Measurements from ENCODE around the gene LTBP2.

LTBP2 gene

GRCh38 chr14:74612350-74613021 is 449 bp upstream of the LTBP2 start:
- peak; percentile 88 for DNase-seq
- no peak overlapping the region for H3K27ac Mint-ChIP-seq
- H3K9me3 Mint-ChIP-seq: no peaks in the 10 kb centered on the region
- H3K27me3 Mint-ChIP-seq: peaks cover 44% of the 10 kb centered on the region
- H3K36me3 Mint-ChIP-seq (ENCODE audit: low read depth): no peaks in the 10 kb centered on the region
- H3K4me3 Mint-ChIP-seq: peak overlapping the region; percentile 73
- peaks cover 44% of the 10 kb centered on the region for H3K4me1 Mint-ChIP-seq (ENCODE audit: low read depth)

DNA sequence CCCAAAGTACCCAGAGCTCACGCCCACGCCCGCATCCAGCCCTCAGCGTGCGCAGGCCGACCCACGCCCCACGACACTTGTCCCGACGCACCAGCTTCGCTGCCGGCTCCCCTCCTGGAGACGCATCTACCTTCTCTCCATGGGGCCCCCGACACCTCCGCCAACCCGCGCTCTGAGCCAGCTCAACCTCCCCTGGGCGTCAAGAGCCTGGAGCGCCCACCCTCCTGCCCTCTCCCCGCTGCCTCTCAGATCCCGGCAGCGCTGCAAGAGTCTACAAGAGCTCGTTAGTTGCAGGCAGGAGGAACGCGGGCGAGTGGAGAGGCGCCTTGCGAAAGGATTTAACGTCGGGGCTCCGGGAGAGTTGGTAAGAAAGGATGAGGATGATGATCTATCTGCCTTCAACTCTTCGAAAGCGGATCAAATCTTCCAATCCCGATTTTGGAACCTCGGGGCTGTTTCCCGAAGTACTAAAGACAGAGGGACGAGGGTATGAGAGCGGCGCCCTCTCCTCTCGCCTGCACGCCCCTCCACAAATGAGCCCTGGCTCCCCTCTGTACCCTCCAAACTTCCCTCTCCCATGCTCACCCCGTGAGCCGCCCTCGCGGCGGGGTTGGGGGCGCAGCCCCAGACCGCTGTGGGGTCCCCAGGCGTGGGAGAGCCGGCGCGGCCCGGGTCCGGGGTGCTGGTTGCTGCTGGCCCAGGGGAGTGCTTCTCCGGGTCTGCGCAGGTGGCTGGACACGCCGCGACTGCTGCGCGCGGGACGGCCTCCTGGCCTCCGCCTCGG is 979 bp downstream of the LTBP2 start:
- DNase-seq: no peak
- Mint-ChIP-seq H3K9me3 (no peaks in the 10 kb centered on the region), H3K4me3 (peak overlapping the region; percentile 27), H3K36me3 (ENCODE audit: low read depth) (no peaks in the 10 kb centered on the region), H3K27ac (no peak overlapping the region), H3K27me3 (peaks cover 40% of the 10 kb centered on the region), H3K4me1 (ENCODE audit: low read depth) (peaks cover 37% of the 10 kb centered on the region)

- Mint-ChIP-seq H3K27ac (no peak overlapping the region), H3K4me3 (peak overlapping the region; percentile 27), H3K4me1 (ENCODE audit: low read depth) (peaks cover 30% of the 10 kb centered on the region), H3K9me3 (no peaks in the 10 kb centered on the region), H3K36me3 (ENCODE audit: low read depth) (no peaks in the 10 kb centered on the region), H3K27me3 (peaks cover 33% of the 10 kb centered on the region)
- no peak for DNase-seq
Measured at GRCh38 chr14:74610199-74610865, 1.7 kb downstream of the LTBP2 start.

DNA sequence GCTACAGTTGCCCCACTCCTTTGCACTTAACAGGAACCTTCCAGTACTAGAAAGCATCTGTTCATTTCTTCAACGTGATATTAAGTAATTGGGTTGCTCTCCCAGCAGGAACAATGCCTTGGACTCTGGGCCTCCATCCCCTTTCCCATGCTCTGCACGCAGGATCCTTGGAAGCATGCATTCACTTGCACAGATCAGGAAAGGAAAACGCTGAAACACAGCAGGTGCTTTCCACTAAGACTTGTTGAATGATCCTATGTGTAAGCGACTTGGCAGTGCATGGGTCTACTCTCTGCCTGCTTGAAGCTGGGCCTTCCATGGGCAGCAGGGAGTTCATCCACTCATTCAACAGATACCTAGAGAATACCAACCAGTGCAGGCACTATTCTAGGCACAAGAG is 2.3 kb downstream of the LTBP2 start:
- no peak for DNase-seq
- Mint-ChIP-seq H3K36me3 (ENCODE audit: low read depth) (no peaks in the 10 kb centered on the region), H3K27ac (no peak overlapping the region), H3K4me1 (ENCODE audit: low read depth) (peaks cover 26% of the 10 kb centered on the region), H3K4me3 (no peak overlapping the region), H3K27me3 (peaks cover 28% of the 10 kb centered on the region), H3K9me3 (no peaks in the 10 kb centered on the region)

- Mint-ChIP-seq H3K36me3 (ENCODE audit: low read depth) (no peaks in the 10 kb centered on the region), H3K4me3 (no peak overlapping the region), H3K9me3 (no peaks in the 10 kb centered on the region), H3K27me3 (peaks cover 23% of the 10 kb centered on the region), H3K27ac (no peak overlapping the region), H3K4me1 (ENCODE audit: low read depth) (peaks cover 23% of the 10 kb centered on the region)
- DNase-seq: peak; percentile 90
Measured at GRCh38 chr14:74608959-74609611, 3.0 kb downstream of the LTBP2 start.

GRCh38 chr14:74606727-74607126 is 5.3 kb downstream of the LTBP2 start:
- Mint-ChIP-seq H3K36me3 (ENCODE audit: low read depth) (no peaks in the 10 kb centered on the region), H3K27me3 (peaks cover 14% of the 10 kb centered on the region), H3K4me1 (ENCODE audit: low read depth) (peaks cover 17% of the 10 kb centered on the region), H3K4me3 (no peak overlapping the region), H3K9me3 (no peaks in the 10 kb centered on the region), H3K27ac (no peak overlapping the region)
- DNase-seq: no peak

GRCh38 chr14:74605531-74606223 is 6.4 kb downstream of the LTBP2 start:
- no peak overlapping the region for H3K4me3 Mint-ChIP-seq
- H3K4me1 Mint-ChIP-seq (ENCODE audit: low read depth): peaks cover 16% of the 10 kb centered on the region
- H3K9me3 Mint-ChIP-seq: no peaks in the 10 kb centered on the region
- no peak overlapping the region for H3K27ac Mint-ChIP-seq
- DNase-seq: no peak
- H3K27me3 Mint-ChIP-seq: peaks cover 8% of the 10 kb centered on the region
- no peaks in the 10 kb centered on the region for H3K36me3 Mint-ChIP-seq (ENCODE audit: low read depth)

GRCh38 chr14:74604911-74605310 is 7.1 kb downstream of the LTBP2 start:
- no peak for DNase-seq
- H3K27me3 Mint-ChIP-seq: peaks cover under 1% of the 10 kb centered on the region
- peaks cover 15% of the 10 kb centered on the region for H3K4me1 Mint-ChIP-seq (ENCODE audit: low read depth)
- no peak overlapping the region for H3K4me3 Mint-ChIP-seq
- H3K36me3 Mint-ChIP-seq (ENCODE audit: low read depth): no peaks in the 10 kb centered on the region
- H3K27ac Mint-ChIP-seq: no peak overlapping the region
- H3K9me3 Mint-ChIP-seq: no peaks in the 10 kb centered on the region

DNA sequence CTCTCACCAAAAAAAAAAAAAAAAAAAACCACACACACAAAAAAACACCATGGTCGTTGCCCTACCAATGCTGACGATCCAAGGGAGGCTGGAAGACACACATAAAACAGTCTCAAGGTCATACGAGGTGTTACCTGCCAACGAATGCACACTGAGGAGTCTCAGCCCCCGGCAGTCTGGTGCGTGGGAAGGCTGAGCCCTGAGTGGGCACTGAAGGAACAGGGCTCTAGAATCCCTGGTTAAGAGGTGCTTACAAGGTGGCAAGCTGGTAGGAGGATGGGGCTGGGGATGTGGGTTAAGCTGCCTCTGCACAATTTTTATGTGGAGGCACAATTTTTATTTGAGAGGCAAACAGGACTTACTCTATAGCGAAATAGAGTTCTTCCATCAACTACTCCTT is 7.9 kb downstream of the LTBP2 start:
- Mint-ChIP-seq H3K4me1 (ENCODE audit: low read depth) (peaks cover 12% of the 10 kb centered on the region), H3K36me3 (ENCODE audit: low read depth) (no peaks in the 10 kb centered on the region), H3K4me3 (no peak overlapping the region), H3K9me3 (no peaks in the 10 kb centered on the region), H3K27ac (no peak overlapping the region), H3K27me3 (no peaks in the 10 kb centered on the region)
- no peak for DNase-seq

DNA sequence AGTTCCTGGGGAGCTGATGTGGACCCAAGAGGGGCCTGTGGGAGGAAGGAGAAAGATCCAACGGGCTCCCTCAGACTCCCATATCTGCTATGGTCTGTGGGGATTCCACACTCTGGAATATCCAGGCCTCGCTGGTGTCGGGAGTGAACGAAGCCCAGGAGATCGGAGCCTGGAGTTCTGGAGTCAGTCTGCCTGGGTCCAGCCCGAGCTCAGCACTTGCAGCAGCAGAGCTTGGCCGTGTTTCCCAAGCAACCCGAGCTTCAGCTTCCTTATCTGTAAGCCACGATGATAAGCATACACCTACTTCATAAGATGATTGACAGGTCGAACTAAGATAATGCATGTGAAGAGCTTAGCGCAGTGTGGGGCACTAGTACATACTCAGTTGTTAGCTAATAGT is 10.1 kb downstream of the LTBP2 start:
- no peak overlapping the region for H3K4me3 Mint-ChIP-seq
- H3K4me1 Mint-ChIP-seq (ENCODE audit: low read depth): peaks cover 3% of the 10 kb centered on the region
- no peaks in the 10 kb centered on the region for H3K9me3 Mint-ChIP-seq
- no peak for DNase-seq
- H3K27me3 Mint-ChIP-seq: no peaks in the 10 kb centered on the region
- H3K27ac Mint-ChIP-seq: no peak overlapping the region
- H3K36me3 Mint-ChIP-seq (ENCODE audit: low read depth): no peaks in the 10 kb centered on the region

DNA sequence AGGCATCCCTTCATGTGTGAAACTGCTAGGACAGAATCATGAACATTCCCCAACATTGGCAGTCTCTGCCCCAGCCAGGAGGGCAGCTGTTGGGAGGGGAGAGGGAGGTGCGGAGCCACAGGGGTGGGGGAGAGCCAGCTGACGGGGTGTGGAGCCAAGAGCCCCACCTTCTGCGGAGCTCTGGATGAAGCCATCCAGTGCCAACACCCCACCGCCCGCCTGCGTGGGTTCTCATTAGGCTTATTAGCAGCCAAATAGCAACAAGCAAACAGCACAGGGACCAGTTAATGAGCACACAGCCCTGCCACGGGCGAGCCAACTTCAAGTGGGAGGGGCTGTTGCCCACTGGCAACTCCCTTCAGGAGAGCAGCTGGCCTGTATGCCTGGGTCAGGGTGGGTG is 12.1 kb downstream of the LTBP2 start:
- H3K4me1 Mint-ChIP-seq (ENCODE audit: low read depth): no peaks in the 10 kb centered on the region
- H3K36me3 Mint-ChIP-seq (ENCODE audit: low read depth): no peaks in the 10 kb centered on the region
- H3K27ac Mint-ChIP-seq: no peak overlapping the region
- no peaks in the 10 kb centered on the region for H3K9me3 Mint-ChIP-seq
- H3K27me3 Mint-ChIP-seq: no peaks in the 10 kb centered on the region
- no peak overlapping the region for H3K4me3 Mint-ChIP-seq
- no peak for DNase-seq

GRCh38 chr14:74599321-74599761 is 12.7 kb downstream of the LTBP2 start:
- no peak overlapping the region for H3K4me3 Mint-ChIP-seq
- H3K36me3 Mint-ChIP-seq (ENCODE audit: low read depth): no peaks in the 10 kb centered on the region
- H3K4me1 Mint-ChIP-seq (ENCODE audit: low read depth): no peaks in the 10 kb centered on the region

DNA sequence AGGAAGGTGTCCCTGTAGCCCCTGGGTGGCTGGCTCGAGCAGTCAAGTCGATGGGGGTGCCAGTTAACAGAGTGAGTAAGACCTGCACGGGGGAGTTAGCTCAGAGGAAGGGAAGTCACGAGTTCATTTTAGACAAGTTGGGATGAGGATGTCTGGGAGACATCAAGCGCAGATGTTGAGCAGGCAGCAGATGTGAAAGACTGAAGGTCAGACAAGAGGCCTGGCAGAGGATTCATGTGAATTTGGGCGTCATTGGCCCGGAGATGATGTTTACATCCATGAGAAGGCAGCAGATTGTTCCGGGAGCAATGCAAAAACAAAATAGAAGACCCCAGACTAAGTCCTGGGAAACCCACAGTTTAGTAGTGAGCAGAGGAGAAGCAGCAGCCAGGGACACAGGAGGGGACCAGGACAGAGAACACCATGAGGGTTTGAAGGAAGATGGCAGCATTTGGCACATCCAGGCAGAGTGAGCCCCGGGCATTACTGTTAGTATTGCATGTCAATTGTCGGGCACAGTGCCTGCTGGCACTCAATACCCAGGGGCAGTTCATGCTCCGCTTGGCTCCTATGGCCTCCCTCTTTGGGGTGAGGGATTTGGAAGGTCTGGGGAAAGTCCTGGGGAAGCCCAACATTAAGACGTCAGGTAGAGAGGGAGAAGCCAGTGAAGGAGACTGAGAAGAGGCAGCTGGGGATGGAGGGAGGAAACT is 15.1 kb downstream of the LTBP2 start:
- Mint-ChIP-seq H3K9me3 (no peaks in the 10 kb centered on the region), H3K27ac (no peak overlapping the region), H3K4me3 (no peak overlapping the region), H3K4me1 (ENCODE audit: low read depth) (no peaks in the 10 kb centered on the region), H3K36me3 (ENCODE audit: low read depth) (no peaks in the 10 kb centered on the region), H3K27me3 (no peaks in the 10 kb centered on the region)
- DNase-seq: no peak

More at GRCh38 chr14:74599321-74599761, 12.7 kb downstream of the LTBP2 start:
- H3K9me3 Mint-ChIP-seq: no peaks in the 10 kb centered on the region
- no peak for DNase-seq
- no peaks in the 10 kb centered on the region for H3K27me3 Mint-ChIP-seq
- no peak overlapping the region for H3K27ac Mint-ChIP-seq

All from activated T-cell treated with anti-CD3 and anti-CD28 coated beads, Interleukin-2, amount 50 U/mL, for 24 hours (primary cell).